Measurements from ENCODE around the gene PRSS1.

GRCh38 chr7:142795339-142795863, 46.1 kb downstream of the PRSS1 start:
- no peak for TF ChIP-seq EZH2phosphoT487 (IDR thresholded peaks at IDR 0.05; ENCODE audit: unreplicated experiment)
- TF ChIP-seq CREB1 (CRISPR knock-in tag; IDR thresholded peaks at IDR 0.05; ENCODE audit: low read depth): peak; percentile 26; the same call in 1 of the 2 replicates
- no peak for TF ChIP-seq CTCF (conservative IDR thresholded peaks at IDR 0.05; ENCODE audit: low read depth in 2 of 2)
- no peak for TF ChIP-seq EZH2 (IDR thresholded peaks at IDR 0.05; ENCODE audit: low read depth, unreplicated experiment)
- no peak for TF ChIP-seq REST (IDR thresholded peaks at IDR 0.05; ENCODE audit: unreplicated experiment)
- TF ChIP-seq POLR2AphosphoS5 (IDR thresholded peaks at IDR 0.05; ENCODE audit: low read depth): no peak

Data from GM23338 (cell line).